GM12878 (cell line): ENCODE results near the gene BBS10.

Experiments used
- BRCA1 ChIP-seq: IDR thresholded peaks from 2 replicates; pipeline ENCODE4 v1.6.1; 2011; ENCODE audit warnings: low read depth, low read length, improper control_type of control experiment
- CBFB ChIP-seq: IDR thresholded peaks from 2 replicates; pipeline ENCODE4 v1.6.1; 2016; ENCODE audit warnings: antibody characterized with exemption, low read depth
- DPF2 ChIP-seq: fragments of 450-650 bp; IDR thresholded peaks from 2 replicates; pipeline ENCODE4 v1.6.1; 2017; ENCODE audit warnings: mild to moderate bottlenecking
- GABPA ChIP-seq: IDR thresholded peaks from 2 replicates; pipeline ENCODE4 v1.6.1; 2014; ENCODE audit warnings: antibody characterized with exemption, low read depth, mild to moderate bottlenecking, inconsistent platforms
- HDAC6 ChIP-seq: fragments of 200-600 bp; sonication (generic); IDR thresholded peaks from one replicate; pipeline ENCODE4 v1.8.0; 2017; ENCODE audit warnings: antibody characterized with exemption; ENCODE audit not compliant: unreplicated experiment
- JUNB ChIP-seq: IDR thresholded peaks from 2 replicates; pipeline ENCODE4 v1.6.1; 2016; ENCODE audit warnings: antibody characterized with exemption, mild to moderate bottlenecking
- POLR2A ChIP-seq: IDR thresholded peaks from 2 replicates; pipeline ENCODE4 v1.6.1; 2011; ENCODE audit warnings: low read depth, mild to moderate bottlenecking, low read length
- RCOR1 ChIP-seq: conservative IDR thresholded peaks from 2 replicates; pipeline ENCODE4 v1.6.1; 2012; ENCODE audit warnings: low read depth, low read length, improper control_type of control experiment
- TF ChIP-seq, protein P1 (sequence below): IDR thresholded peaks from 2 replicates; pipeline ENCODE4 v1.6.1; 2012; ENCODE audit warnings: low read length, inconsistent platforms
- TF ChIP-seq, protein P2 (sequence below): IDR thresholded peaks from 2 replicates; pipeline ENCODE4 v1.6.1; 2011; ENCODE audit warnings: low read depth, low read length, improper control_type of control experiment, borderline replicate concordance
- TF ChIP-seq, protein P3 (sequence below), 3 experiments: IDR thresholded peaks in 2 of 3; conservative IDR thresholded peaks in 1 of 3; 2 replicates each; pipeline ENCODE4 v1.5.1; 2011; ENCODE audit warnings: low read depth in 3 of 3, low read length in 3 of 3, mild to moderate bottlenecking in 3 of 3, control low read depth in 2 of 3, moderate library complexity in 2 of 3, inconsistent platforms in 1 of 3, mixed read lengths in 1 of 3; ENCODE audit not compliant: control insufficient read depth in 2 of 3, insufficient read depth in 1 of 3; ENCODE audit errors: extremely low read depth in 1 of 3

DNA sequence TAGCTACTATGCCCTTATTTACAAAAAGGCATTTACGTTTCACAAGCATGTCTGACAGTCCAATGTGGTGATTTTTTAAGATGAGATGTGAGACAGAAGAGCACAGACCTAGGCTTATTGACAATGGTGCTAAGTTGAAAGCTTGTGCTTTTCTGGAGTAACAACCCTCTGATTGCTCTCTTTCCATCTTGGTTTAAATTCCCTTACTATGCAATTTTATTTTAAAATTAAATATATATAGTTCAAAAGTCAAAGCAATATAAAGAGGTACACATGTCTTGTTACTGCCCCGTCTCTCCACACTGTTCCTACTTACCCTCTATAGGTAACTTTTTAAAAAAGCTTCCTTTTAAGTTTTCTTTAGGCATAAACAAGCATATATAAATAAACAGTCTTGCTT is 39.4 kb upstream of the BBS10 start:
- no peak for TF ChIP-seq GABPA
- TF ChIP-seq CBFB: no peak
- TF ChIP-seq, protein P1, sequence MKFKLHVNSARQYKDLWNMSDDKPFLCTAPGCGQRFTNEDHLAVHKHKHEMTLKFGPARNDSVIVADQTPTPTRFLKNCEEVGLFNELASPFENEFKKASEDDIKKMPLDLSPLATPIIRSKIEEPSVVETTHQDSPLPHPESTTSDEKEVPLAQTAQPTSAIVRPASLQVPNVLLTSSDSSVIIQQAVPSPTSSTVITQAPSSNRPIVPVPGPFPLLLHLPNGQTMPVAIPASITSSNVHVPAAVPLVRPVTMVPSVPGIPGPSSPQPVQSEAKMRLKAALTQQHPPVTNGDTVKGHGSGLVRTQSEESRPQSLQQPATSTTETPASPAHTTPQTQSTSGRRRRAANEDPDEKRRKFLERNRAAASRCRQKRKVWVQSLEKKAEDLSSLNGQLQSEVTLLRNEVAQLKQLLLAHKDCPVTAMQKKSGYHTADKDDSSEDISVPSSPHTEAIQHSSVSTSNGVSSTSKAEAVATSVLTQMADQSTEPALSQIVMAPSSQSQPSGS: no peak
- TF ChIP-seq, protein P2, sequence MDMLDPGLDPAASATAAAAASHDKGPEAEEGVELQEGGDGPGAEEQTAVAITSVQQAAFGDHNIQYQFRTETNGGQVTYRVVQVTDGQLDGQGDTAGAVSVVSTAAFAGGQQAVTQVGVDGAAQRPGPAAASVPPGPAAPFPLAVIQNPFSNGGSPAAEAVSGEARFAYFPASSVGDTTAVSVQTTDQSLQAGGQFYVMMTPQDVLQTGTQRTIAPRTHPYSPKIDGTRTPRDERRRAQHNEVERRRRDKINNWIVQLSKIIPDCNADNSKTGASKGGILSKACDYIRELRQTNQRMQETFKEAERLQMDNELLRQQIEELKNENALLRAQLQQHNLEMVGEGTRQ: no peak
- TF ChIP-seq, protein P3, sequence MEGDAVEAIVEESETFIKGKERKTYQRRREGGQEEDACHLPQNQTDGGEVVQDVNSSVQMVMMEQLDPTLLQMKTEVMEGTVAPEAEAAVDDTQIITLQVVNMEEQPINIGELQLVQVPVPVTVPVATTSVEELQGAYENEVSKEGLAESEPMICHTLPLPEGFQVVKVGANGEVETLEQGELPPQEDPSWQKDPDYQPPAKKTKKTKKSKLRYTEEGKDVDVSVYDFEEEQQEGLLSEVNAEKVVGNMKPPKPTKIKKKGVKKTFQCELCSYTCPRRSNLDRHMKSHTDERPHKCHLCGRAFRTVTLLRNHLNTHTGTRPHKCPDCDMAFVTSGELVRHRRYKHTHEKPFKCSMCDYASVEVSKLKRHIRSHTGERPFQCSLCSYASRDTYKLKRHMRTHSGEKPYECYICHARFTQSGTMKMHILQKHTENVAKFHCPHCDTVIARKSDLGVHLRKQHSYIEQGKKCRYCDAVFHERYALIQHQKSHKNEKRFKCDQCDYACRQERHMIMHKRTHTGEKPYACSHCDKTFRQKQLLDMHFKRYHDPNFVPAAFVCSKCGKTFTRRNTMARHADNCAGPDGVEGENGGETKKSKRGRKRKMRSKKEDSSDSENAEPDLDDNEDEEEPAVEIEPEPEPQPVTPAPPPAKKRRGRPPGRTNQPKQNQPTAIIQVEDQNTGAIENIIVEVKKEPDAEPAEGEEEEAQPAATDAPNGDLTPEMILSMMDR (IDR thresholded peaks at IDR 0.05 in 2 of 3, conservative IDR thresholded peaks at IDR 0.05 in 1 of 3; ENCODE audit: control insufficient read depth in 2 of 3, extremely low read depth in 1 of 3, insufficient read depth in 1 of 3, low read depth in 3 of 3, low read length in 3 of 3): no peak
- TF ChIP-seq DPF2: no peak
- no peak for TF ChIP-seq JUNB
- no peak for TF ChIP-seq POLR2A
- TF ChIP-seq RCOR1: no peak
- TF ChIP-seq HDAC6: no peak
- no peak for TF ChIP-seq BRCA1
